ENCODE measurements around the gene ANKRD23. TPM values are rescaled to one million over a fixed set of nuclear protein-coding genes. Genes with fewer than 3 reads are reported as not detected.

Gene ANKRD23
- total RNA-seq, 2 experiments from 2014 or later: 15.5 to 16.9 TPM

- CTCF ChIA-PET: interaction anchor here (0.5 to 3.2 kb wide), 5 partner anchors 19 to 115 kb away, joined by 3 to 10 read pairs (median 4); partner anchors contain the start of gene ANKRD39
- H3K4me3 Mint-ChIP-seq: peak overlapping the region; percentile 34
- peak overlapping the region; percentile 79 for H3K27ac Mint-ChIP-seq
- POLR2A ChIA-PET: interaction anchor here (0.6 to 3.2 kb wide), 7 partner anchors 11 to 123 kb away, joined by 3 to 33 read pairs (median 4); partner anchors contain the start of gene ANKRD39
- peak; percentile 91 for DNase-seq
- no peaks in the 10 kb centered on the region for H3K27me3 Mint-ChIP-seq
- peaks cover 37% of the 10 kb centered on the region for H3K36me3 Mint-ChIP-seq (ENCODE audit: low read depth)
- H3K9me3 Mint-ChIP-seq: no peaks in the 10 kb centered on the region
- peaks cover 31% of the 10 kb centered on the region for H3K4me1 Mint-ChIP-seq
These were observed 4.4 kb downstream of the ANKRD23 start for GRCh38 chr2:96839293-96839874.

- CTCF ChIA-PET: interaction anchor here (0.5 to 3.2 kb wide), 4 partner anchors 19 to 116 kb away, joined by 3 to 10 read pairs (median 5); partner anchors contain the start of genes ANKRD39 and CNNM3
- peak overlapping the region; percentile 34 for H3K4me3 Mint-ChIP-seq
- DNase-seq: no peak
These were observed 5.2 kb downstream of the ANKRD23 start for GRCh38 chr2:96838345-96839292.

GRCh38 chr2:96837575-96837974, 6.2 kb downstream of the ANKRD23 start:
- CTCF ChIA-PET: interaction anchor here (2.3 to 3.2 kb wide), 2 partner anchors 21 to 22 kb away, joined by 5 to 10 read pairs; partner anchors contain the start of genes ANKRD39 and CNNM3
- no peaks in the 10 kb centered on the region for H3K27me3 Mint-ChIP-seq
- DNase-seq: no peak
- H3K4me3 Mint-ChIP-seq: no peak overlapping the region
- H3K4me1 Mint-ChIP-seq: peaks cover 27% of the 10 kb centered on the region
- peaks cover 44% of the 10 kb centered on the region for H3K36me3 Mint-ChIP-seq (ENCODE audit: low read depth)
- POLR2A ChIA-PET: interaction anchor here (1.4 to 3.2 kb wide), 2 partner anchors 20 to 21 kb away, joined by 3 to 33 read pairs; partner anchors contain the start of genes ANKRD39 and CNNM3
- H3K9me3 Mint-ChIP-seq: no peaks in the 10 kb centered on the region
- H3K27ac Mint-ChIP-seq: no peak overlapping the region

More at GRCh38 chr2:96838345-96839292, 5.2 kb downstream of the ANKRD23 start:
- peaks cover 39% of the 10 kb centered on the region for H3K36me3 Mint-ChIP-seq (ENCODE audit: low read depth)
- H3K27ac Mint-ChIP-seq: peak overlapping the region; percentile 79
- H3K4me1 Mint-ChIP-seq: peaks cover 31% of the 10 kb centered on the region
- H3K9me3 Mint-ChIP-seq: no peaks in the 10 kb centered on the region
- POLR2A ChIA-PET: interaction anchor here (0.6 to 3.2 kb wide), 6 partner anchors 10 to 124 kb away, joined by 3 to 33 read pairs (median 4); partner anchors contain the start of genes ANKRD39 and CNNM3
- no peaks in the 10 kb centered on the region for H3K27me3 Mint-ChIP-seq

GRCh38 chr2:96835830-96836229, 8.0 kb downstream of the ANKRD23 start:
- ChIA-PET CTCF (interaction anchor here (0.9 kb wide), 1 partner anchor 29 kb away, joined by 5 read pairs; no protein-coding TSS in a partner anchor), POLR2A (no interaction called here)
- DNase-seq: no peak
- Mint-ChIP-seq H3K9me3 (no peaks in the 10 kb centered on the region), H3K36me3 (ENCODE audit: low read depth) (peaks cover 50% of the 10 kb centered on the region), H3K27me3 (no peaks in the 10 kb centered on the region), H3K4me1 (peaks cover 23% of the 10 kb centered on the region), H3K4me3 (no peak overlapping the region), H3K27ac (no peak overlapping the region)

GRCh38 chr2:96832754-96833507, 10.9 kb downstream of the ANKRD23 start:
- POLR2A ChIA-PET: interaction anchor here (0.7 to 1.2 kb wide), 4 partner anchors 12 to 128 kb away, joined by 3 to 4 read pairs (median 4); partner anchors contain the start of gene CNNM3
- Mint-ChIP-seq H3K9me3 (no peaks in the 10 kb centered on the region), H3K4me3 (no peak overlapping the region), H3K27me3 (no peaks in the 10 kb centered on the region), H3K4me1 (peaks cover under 1% of the 10 kb centered on the region), H3K27ac (no peak overlapping the region), H3K36me3 (ENCODE audit: low read depth) (peaks cover 64% of the 10 kb centered on the region)
- CTCF ChIA-PET: interaction anchor here (0.6 kb wide), 1 partner anchor 273 kb away, joined by 3 read pairs; no protein-coding TSS in a partner anchor
- DNase-seq: no peak

GRCh38 chr2:96832408-96832753, 11.4 kb downstream of the ANKRD23 start:
- peaks cover 64% of the 10 kb centered on the region for H3K36me3 Mint-ChIP-seq (ENCODE audit: low read depth)
- no peaks in the 10 kb centered on the region for H3K9me3 Mint-ChIP-seq
- POLR2A ChIA-PET: interaction anchor here (1.0 to 1.2 kb wide), 2 partner anchors 14 to 129 kb away, joined by 3 to 4 read pairs; no protein-coding TSS in a partner anchor
- no peak overlapping the region for H3K4me3 Mint-ChIP-seq
- H3K27me3 Mint-ChIP-seq: no peaks in the 10 kb centered on the region
- CTCF ChIA-PET: no interaction called here
- H3K4me1 Mint-ChIP-seq: no peaks in the 10 kb centered on the region
- no peak overlapping the region for H3K27ac Mint-ChIP-seq
- DNase-seq: no peak

- DNase-seq: no peak
These were observed 12.1 kb downstream of the ANKRD23 start for GRCh38 chr2:96831679-96832078.

GRCh38 chr2:96830044-96830562, 13.7 kb downstream of the ANKRD23 start:
- Mint-ChIP-seq H3K36me3 (ENCODE audit: low read depth) (peaks cover 65% of the 10 kb centered on the region), H3K4me3 (no peak overlapping the region), H3K27ac (no peak overlapping the region), H3K27me3 (no peaks in the 10 kb centered on the region), H3K4me1 (no peaks in the 10 kb centered on the region), H3K9me3 (no peaks in the 10 kb centered on the region)
- no peak for DNase-seq
- POLR2A ChIA-PET: no interaction called here
- CTCF ChIA-PET: no interaction called here

More at GRCh38 chr2:96831679-96832078, 12.1 kb downstream of the ANKRD23 start:
- Mint-ChIP-seq H3K27me3 (no peaks in the 10 kb centered on the region), H3K4me3 (no peak overlapping the region), H3K27ac (no peak overlapping the region), H3K4me1 (no peaks in the 10 kb centered on the region), H3K9me3 (no peaks in the 10 kb centered on the region), H3K36me3 (ENCODE audit: low read depth) (peaks cover 63% of the 10 kb centered on the region)
- POLR2A ChIA-PET: interaction anchor here (1.0 to 1.2 kb wide), 2 partner anchors 14 to 130 kb away, joined by 3 to 4 read pairs; no protein-coding TSS in a partner anchor
- CTCF ChIA-PET: no interaction called here

- no peaks in the 10 kb centered on the region for H3K27me3 Mint-ChIP-seq
- no peaks in the 10 kb centered on the region for H3K4me1 Mint-ChIP-seq
- ChIA-PET CTCF (no interaction called here), POLR2A (interaction anchor here (1.4 kb wide), 1 partner anchor 10 kb away, joined by 3 read pairs; no protein-coding TSS in a partner anchor)
- H3K9me3 Mint-ChIP-seq: no peaks in the 10 kb centered on the region
- no peak overlapping the region for H3K27ac Mint-ChIP-seq
- H3K4me3 Mint-ChIP-seq: no peak overlapping the region
- DNase-seq: no peak
- peaks cover 73% of the 10 kb centered on the region for H3K36me3 Mint-ChIP-seq (ENCODE audit: low read depth)
These were observed 14.9 kb downstream of the ANKRD23 start for GRCh38 chr2:96828874-96829273.

GRCh38 chr2:96828436-96828835, 15.4 kb downstream of the ANKRD23 start:
- ChIA-PET POLR2A (interaction anchor here (1.4 kb wide), 1 partner anchor 11 kb away, joined by 3 read pairs; no protein-coding TSS in a partner anchor), CTCF (no interaction called here)
- no peak overlapping the region for H3K27ac Mint-ChIP-seq
- DNase-seq: no peak
- no peaks in the 10 kb centered on the region for H3K4me1 Mint-ChIP-seq
- no peak overlapping the region for H3K4me3 Mint-ChIP-seq
- H3K27me3 Mint-ChIP-seq: no peaks in the 10 kb centered on the region
- no peaks in the 10 kb centered on the region for H3K9me3 Mint-ChIP-seq
- peaks cover 69% of the 10 kb centered on the region for H3K36me3 Mint-ChIP-seq (ENCODE audit: low read depth)

GRCh38 chr2:96826546-96827278, 17.1 kb downstream of the ANKRD23 start:
- H3K27ac Mint-ChIP-seq: no peak overlapping the region
- DNase-seq: no peak
- ChIA-PET POLR2A (interaction anchor here (1.3 kb wide), 1 partner anchor 9 kb away, joined by 4 read pairs; no protein-coding TSS in a partner anchor), CTCF (no interaction called here)
- no peak overlapping the region for H3K4me3 Mint-ChIP-seq
- H3K9me3 Mint-ChIP-seq: no peaks in the 10 kb centered on the region
- peaks cover 55% of the 10 kb centered on the region for H3K36me3 Mint-ChIP-seq (ENCODE audit: low read depth)
- peaks cover under 1% of the 10 kb centered on the region for H3K4me1 Mint-ChIP-seq
- no peaks in the 10 kb centered on the region for H3K27me3 Mint-ChIP-seq

Measured in activated CD4-positive, alpha-beta memory T cell treated with anti-CD3 and anti-CD28 coated beads, Interleukin-2, amount 10 ng/mL, durations not matched to agents 7 days and 5 days (primary cell).